NCI-H774 (cell line): ENCODE data around the gene MARVELD2.
A peak's percentile ranks its signal among the peaks of the same experiment; 100 is the strongest.

Source experiments
- DNase-seq: peaks from one replicate; lab custom pipeline; 2025; lab: John Stamatoyannopoulos, UW

Gene MARVELD2

GRCh38 chr5:69493396-69494133, 78.6 kb downstream of the MARVELD2 start:
- DNase-seq: peak; percentile 31
